ENCODE data around the gene FAM200C. TPM values are rescaled to one million over a fixed set of nuclear protein-coding genes. Genes with fewer than 3 reads are reported as not detected.

Gene FAM200C
- total RNA-seq, 2 donors from 2014 or later = 2.4 to 2.7 TPM

DNA sequence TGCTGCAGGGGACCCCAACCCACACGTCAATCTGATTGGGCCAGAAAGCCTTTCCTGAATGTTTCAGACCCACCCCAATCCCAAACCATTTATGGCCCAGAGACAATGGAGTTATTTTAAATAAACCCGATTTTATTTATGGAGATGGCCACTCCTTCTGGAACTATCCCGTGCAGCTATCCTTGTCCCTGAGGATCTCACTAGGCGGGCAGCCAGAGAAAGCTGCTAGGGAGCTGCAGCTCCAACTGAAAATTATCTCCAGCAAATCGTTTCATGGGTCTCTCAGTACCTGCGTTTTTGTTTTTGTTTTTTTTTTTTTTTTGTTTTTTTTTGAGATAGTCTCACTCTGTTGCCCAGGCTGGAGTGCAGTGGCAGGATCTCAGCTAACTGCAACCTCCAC is 52.4 kb downstream of the FAM200C start:
- Histone ChIP-seq H3K9me3 (ENCODE audit: control insufficient read depth, low read length) (no peaks in the 10 kb centered on the region), H3K4me3 (ENCODE audit: low read length) (no peak overlapping the region), H3K27me3 (ENCODE audit: control insufficient read depth, insufficient read depth, low read length, poor library complexity, severe bottlenecking) (no peaks in the 10 kb centered on the region), H3K27ac (ENCODE audit: low read depth, low read length) (no peak overlapping the region), H3K36me3 (ENCODE audit: control insufficient read depth, insufficient read depth, low read length) (no peaks in the 10 kb centered on the region), H3K4me1 (ENCODE audit: control insufficient read depth, insufficient read depth, low read length) (peaks cover 4% of the 10 kb centered on the region), H3K9ac (ENCODE audit: extremely low read depth, low read length, poor library complexity, severe bottlenecking) (no peak overlapping the region)
- Mint-ChIP-seq H3K4me3 (no peak overlapping the region), H3K9me3 (no peaks in the 10 kb centered on the region), H3K27ac (no peak overlapping the region), H3K27me3 (ENCODE audit: insufficient read depth) (no peaks in the 10 kb centered on the region), H3K36me3 (ENCODE audit: low read depth) (no peaks in the 10 kb centered on the region), H3K4me1 (peaks cover 7% of the 10 kb centered on the region)
- 85 to 96% methylated on average over 4 to 6 of the region's 6 CpGs for WGBS, 2 experiments (ENCODE audit: insufficient coverage in 1 of 2, insufficient read length in 1 of 2)
- DNase-seq = no peak
- TF ChIP-seq, protein P1, sequence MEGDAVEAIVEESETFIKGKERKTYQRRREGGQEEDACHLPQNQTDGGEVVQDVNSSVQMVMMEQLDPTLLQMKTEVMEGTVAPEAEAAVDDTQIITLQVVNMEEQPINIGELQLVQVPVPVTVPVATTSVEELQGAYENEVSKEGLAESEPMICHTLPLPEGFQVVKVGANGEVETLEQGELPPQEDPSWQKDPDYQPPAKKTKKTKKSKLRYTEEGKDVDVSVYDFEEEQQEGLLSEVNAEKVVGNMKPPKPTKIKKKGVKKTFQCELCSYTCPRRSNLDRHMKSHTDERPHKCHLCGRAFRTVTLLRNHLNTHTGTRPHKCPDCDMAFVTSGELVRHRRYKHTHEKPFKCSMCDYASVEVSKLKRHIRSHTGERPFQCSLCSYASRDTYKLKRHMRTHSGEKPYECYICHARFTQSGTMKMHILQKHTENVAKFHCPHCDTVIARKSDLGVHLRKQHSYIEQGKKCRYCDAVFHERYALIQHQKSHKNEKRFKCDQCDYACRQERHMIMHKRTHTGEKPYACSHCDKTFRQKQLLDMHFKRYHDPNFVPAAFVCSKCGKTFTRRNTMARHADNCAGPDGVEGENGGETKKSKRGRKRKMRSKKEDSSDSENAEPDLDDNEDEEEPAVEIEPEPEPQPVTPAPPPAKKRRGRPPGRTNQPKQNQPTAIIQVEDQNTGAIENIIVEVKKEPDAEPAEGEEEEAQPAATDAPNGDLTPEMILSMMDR (conservative IDR thresholded peaks at IDR 0.05) = no peak

Other genes starting within 250 kb of the FAM200C start
- gene FABP6, start 170.5 kb downstream of the FAM200C start, total RNA-seq = 1 to 10 TPM in 1 of 2 donors, under 1 TPM in 1; 0.37 to 1.9 TPM
- gene CCNJL, start 87.5 kb downstream of the FAM200C start, total RNA-seq = 10 to 100 TPM; 14.1 to 18.7 TPM
- gene C1QTNF2, start 29.4 kb downstream of the FAM200C start, total RNA-seq = not detected
- 10 to 100 TPM; 36.8 to 47.5 TPM for gene SLU7, start 19.0 kb upstream of the FAM200C start, total RNA-seq
- gene PTTG1, start 21.8 kb upstream of the FAM200C start, total RNA-seq = 100 to 1,000 TPM; 121 to 162 TPM

Data from endodermal cell (in vitro differentiated cells).